GM06990 (cell line): ENCODE data around the gene NYNRIN.
"Not testable (repeated sequence)": the region's sequence is repeated elsewhere in the genome, so short reads cannot be mapped to it uniquely, and the experiment has no call there.

Source experiments
- DNase-seq: peaks from one replicate; pipeline ENCODE4 v3.0.0-alpha.2; 2011; ENCODE audit not compliant: insufficient read length; ENCODE audit errors: extremely low read depth
- H3K27me3 ChIP-seq: replicated peaks from 2 replicates; pipeline ENCODE4 v1.6.0; 2011; ENCODE audit warnings: low read length; ENCODE audit not compliant: control insufficient read depth, insufficient read depth
- H3K36me3 ChIP-seq: 2 replicates; pipeline ENCODE4 v1.5.1; 2011; ENCODE audit warnings: low read length; ENCODE audit not compliant: control insufficient read depth, insufficient read depth
- H3K4me3 ChIP-seq: replicated peaks from 2 replicates; pipeline ENCODE4 v1.5.1; 2011; ENCODE audit warnings: low read depth, mild to moderate bottlenecking, control low read depth, low read length
- CTCF ChIP-seq: IDR thresholded peaks from 2 replicates; pipeline ENCODE4 v1.5.1; 2011; ENCODE audit warnings: low read length, control low read depth, mild to moderate bottlenecking, inconsistent platforms; ENCODE audit not compliant: insufficient read depth, poor library complexity, severe bottlenecking

Gene NYNRIN

GRCh38 chr14:24398653-24399446 is at the start of gene NYNRIN:
Gene NYNRIN, plus strand, starts transcription at chr14:24399003. Its CDS starts 244 bp downstream, at chr14:24399247.
- TF ChIP-seq CTCF, result no peak
- no peaks in the 10 kb centered on the region for H3K36me3 ChIP-seq
- no peak for DNase-seq
- peaks cover 1% of the 10 kb centered on the region for H3K27me3 ChIP-seq
- H3K4me3 ChIP-seq, result peak within 1 kb of the TSS; percentile 15; the same call in 1 of the 2 replicates

- no peak overlapping the region for H3K4me3 ChIP-seq
- TF ChIP-seq CTCF, result no peak
- no peak for DNase-seq
- H3K36me3 ChIP-seq, result no peaks in the 10 kb centered on the region
- no peaks in the 10 kb centered on the region; the same call in 1 of the 2 replicates for H3K27me3 ChIP-seq
Measured at GRCh38 chr14:24349742-24350141, 49.1 kb upstream of the NYNRIN start.

- Histone ChIP-seq H3K4me3 (no peak overlapping the region), H3K36me3 (no peaks in the 10 kb centered on the region), H3K27me3 (no peaks in the 10 kb centered on the region; the same call in 1 of the 2 replicates)
- no peak for DNase-seq
- TF ChIP-seq CTCF, result no peak
Measured at GRCh38 chr14:24351517-24351916, 47.3 kb upstream of the NYNRIN start.

DNA sequence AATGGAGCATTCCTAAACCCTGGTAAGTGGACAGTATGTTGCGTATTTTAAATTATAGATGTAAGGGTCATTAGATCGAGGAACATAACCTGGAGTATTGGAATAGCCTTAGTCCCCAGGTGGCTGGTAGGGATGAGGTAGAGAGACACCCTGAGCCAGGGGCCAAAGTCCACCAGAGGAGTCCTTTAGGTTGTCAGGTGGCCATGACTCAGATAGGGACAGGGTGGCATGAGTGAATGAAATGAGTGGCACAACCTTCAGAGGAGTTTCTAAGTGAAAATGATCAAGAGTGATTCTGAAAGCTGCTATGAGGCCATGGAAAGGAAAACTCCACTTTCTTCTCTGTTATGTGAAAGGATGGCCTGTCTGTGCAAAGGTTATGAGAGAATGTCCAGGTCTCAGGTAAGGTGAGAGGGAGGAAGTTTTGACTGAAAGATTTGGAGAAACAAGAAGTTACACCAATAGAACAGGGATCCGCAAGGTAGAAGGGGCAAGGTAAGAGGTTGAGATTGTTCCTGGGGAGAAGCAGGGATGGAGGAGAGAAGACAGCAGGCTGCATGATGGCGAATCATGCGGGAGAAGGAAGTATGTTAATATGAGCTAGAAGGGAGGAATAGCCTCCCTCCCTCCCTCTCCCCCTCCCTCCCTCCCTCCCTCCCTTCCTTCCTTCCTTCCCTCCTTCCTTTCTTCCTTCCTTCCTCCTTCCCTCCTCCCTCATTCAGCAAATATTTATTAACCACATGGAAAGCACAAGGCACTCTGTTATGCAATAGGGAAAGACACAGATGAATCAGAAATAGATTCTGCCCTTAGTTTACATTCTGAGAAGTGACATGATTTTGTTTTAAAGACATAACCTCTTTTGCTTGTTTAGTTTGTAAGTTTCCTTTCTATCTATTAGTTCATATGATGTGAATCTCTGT is 45.0 kb upstream of the NYNRIN start:
- Histone ChIP-seq H3K36me3 (no peaks in the 10 kb centered on the region), H3K27me3 (no peaks in the 10 kb centered on the region; the same call in 1 of the 2 replicates), H3K4me3 (no peak overlapping the region)
- TF ChIP-seq CTCF, result no peak
- DNase-seq, result no peak

DNA sequence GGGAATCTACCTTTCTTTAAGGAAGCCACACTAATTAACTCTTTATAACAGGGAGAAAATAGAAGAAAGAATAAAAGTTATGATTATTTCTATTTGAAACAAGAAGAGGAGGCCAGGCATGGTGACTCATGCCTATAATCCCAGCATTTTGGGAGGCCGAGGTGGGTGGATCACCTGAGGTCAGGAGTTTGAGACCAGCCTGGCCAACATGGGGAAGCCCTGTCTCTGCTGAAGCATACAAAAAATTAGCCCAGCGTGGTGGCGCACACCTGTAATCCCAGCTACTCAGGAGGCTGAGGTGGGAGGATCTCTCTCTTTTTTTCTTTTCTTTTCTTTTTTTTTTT is 44.3 kb upstream of the NYNRIN start:
- not testable (repeated sequence) for H3K4me3 ChIP-seq, H3K27me3 ChIP-seq, H3K36me3 ChIP-seq, DNase-seq

DNA sequence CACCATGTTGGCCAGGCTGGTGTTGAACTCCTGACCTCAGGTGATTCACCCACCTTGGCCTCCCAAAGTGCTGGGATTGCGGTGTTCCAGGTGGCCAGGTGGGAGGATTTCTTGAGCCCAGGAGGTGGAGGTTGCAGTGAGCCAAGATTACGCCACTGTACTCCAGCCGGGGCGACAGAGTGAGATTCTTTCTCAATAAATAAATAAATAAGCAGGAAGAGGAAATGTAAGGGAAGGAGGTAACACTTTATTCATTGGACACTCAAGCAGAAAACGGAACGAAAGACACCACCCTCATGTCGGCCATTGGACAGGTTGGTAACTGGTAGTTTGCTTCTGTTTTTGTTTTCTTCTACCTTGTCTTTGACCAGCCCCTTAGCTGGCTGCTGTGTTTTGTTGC is 43.8 kb upstream of the NYNRIN start:
- no peak for DNase-seq
- Histone ChIP-seq H3K4me3 (no peak overlapping the region), H3K36me3 (no peaks in the 10 kb centered on the region), H3K27me3 (no peaks in the 10 kb centered on the region; the same call in 1 of the 2 replicates)
- no peak for TF ChIP-seq CTCF
